Measurements from ENCODE around the gene CAP1. TPM values are rescaled to one million over a fixed set of nuclear protein-coding genes. Genes with fewer than 3 reads are reported as not detected.
"Not testable (repeated sequence)": the region's sequence is repeated elsewhere in the genome, so short reads cannot be mapped to it uniquely, and the experiment has no call there.

Gene CAP1
- total and polyA plus RNA-seq, 3 donors from 2014 or later = 159 to 231 (median 160) TPM

DNA sequence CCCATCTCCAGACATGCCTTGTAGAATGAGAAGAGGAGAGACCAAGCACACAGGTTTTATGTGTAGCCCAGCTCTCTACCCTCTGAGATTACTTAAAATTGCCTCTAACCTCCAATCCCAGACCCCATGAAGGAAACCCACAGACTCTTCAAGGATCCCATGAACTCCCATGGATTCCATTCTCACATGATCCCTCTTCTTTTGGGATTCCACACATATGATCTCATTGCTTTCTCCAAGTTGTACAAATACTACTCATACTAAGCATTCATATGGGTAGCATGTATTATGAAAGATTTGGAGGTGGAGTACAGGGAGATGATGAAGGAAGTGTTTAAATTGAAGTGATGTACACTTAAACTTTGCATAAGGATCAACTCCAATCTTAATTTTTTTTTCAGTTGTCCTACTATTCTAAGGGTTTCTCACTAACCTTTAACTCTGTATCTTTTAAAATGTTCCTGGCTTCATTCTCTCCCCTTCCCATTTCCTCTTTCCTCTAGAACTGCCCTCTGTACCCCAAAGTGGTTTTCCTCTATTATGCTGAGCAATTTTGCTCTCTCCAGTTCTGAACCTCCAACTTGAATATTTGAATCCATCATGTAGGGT lies 44.0 kb upstream of the CAP1 start:
- H3K4me1 ChIP-seq = no peaks in the 10 kb centered on the region
- H3K4me3 ChIP-seq = no peak overlapping the region
- H3K9me3 ChIP-seq = no peaks in the 10 kb centered on the region
- H3K36me3 ChIP-seq (ENCODE audit: low read depth, missing control alignments) = no peaks in the 10 kb centered on the region
- H3K27ac ChIP-seq = no peak overlapping the region
- H3K27me3 ChIP-seq = no peaks in the 10 kb centered on the region
- TF ChIP-seq, protein P1, sequence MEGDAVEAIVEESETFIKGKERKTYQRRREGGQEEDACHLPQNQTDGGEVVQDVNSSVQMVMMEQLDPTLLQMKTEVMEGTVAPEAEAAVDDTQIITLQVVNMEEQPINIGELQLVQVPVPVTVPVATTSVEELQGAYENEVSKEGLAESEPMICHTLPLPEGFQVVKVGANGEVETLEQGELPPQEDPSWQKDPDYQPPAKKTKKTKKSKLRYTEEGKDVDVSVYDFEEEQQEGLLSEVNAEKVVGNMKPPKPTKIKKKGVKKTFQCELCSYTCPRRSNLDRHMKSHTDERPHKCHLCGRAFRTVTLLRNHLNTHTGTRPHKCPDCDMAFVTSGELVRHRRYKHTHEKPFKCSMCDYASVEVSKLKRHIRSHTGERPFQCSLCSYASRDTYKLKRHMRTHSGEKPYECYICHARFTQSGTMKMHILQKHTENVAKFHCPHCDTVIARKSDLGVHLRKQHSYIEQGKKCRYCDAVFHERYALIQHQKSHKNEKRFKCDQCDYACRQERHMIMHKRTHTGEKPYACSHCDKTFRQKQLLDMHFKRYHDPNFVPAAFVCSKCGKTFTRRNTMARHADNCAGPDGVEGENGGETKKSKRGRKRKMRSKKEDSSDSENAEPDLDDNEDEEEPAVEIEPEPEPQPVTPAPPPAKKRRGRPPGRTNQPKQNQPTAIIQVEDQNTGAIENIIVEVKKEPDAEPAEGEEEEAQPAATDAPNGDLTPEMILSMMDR (IDR thresholded peaks at IDR 0.05) = no peak
- TF ChIP-seq POLR2A (IDR thresholded peaks at IDR 0.05) = no peak
- intact Hi-C loops (cut with DNase I; ENCODE audit: low total_unique reads) = no loop called here
- DNase-seq = no peak

DNA sequence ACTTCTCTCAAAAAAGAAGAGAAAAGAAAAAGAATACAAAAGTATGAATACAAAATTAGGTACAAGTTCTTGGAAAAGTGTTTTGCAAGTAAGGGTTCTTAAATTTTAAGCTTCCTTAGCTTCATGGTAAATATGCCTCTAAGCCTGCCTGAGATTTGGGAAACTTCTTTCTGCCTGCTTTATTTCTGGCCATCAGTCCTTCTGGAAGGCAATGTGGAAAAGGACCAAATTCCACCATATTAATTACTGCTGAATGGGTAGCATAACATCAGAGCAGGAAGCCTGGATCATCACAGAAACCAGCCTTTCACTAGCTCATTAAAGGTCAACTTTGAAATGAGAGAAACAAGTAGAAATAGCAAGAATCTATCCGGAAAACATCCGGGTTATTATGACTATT lies 39.1 kb upstream of the CAP1 start:
- WGBS, 2 donors = 67 to 70% methylated on average over 2 of the region's 2 CpGs
- DNase-seq = no peak
- no peak overlapping the region for H3K27ac ChIP-seq
- no peaks in the 10 kb centered on the region for H3K4me1 ChIP-seq
- intact Hi-C loops (cut with DNase I; ENCODE audit: low total_unique reads) = no loop called here
- no peak overlapping the region for H3K4me3 ChIP-seq
- no peak for TF ChIP-seq POLR2A (IDR thresholded peaks at IDR 0.05)
- TF ChIP-seq, protein P1 (IDR thresholded peaks at IDR 0.05) = no peak
- H3K9me3 ChIP-seq = no peaks in the 10 kb centered on the region
- H3K36me3 ChIP-seq (ENCODE audit: low read depth, missing control alignments) = no peaks in the 10 kb centered on the region
- no peaks in the 10 kb centered on the region for H3K27me3 ChIP-seq

DNA sequence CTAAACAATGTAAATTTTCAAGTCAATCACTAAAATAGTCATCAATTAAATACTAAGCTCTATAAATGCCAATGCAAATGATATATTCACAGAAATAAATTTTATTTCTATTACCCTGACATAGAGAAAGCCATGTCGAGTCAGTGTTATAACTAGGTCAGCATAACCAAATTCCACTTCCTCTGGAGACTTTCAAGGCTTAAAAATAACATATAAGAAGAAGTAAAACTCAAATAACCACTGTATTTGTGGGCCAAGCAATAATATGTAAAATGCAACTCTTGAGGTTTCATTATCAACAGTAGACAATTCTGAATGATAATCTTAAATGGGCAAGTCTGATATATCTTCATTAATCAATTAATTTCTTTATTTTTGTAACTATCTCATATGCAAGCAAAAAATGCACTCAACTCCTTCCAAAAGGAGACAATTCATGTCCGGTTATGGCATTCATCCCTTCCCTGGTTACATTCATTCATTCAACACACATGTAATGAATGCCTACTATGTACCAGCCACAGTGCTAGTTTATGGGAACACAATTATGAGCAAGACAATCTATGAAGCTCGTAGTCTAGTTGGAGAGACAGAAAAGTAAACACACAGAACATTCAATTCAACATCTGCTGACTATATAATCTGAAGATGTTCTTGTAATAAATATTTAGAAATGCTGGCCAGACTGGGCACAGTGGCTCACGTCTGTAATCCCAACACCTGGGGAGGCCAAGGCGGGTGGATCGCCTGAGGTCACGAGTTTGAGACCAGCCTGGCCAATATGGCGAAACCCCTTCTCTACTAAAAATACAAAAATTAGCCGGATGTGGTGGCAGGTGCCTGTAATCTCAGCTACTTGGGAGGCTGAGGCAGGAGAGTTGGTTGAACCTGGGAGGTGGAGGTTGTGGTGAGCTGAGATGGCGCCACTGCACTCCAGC lies 37.1 kb upstream of the CAP1 start:
- Histone ChIP-seq H3K27ac (no peak overlapping the region), H3K4me1 (no peaks in the 10 kb centered on the region), H3K36me3 (ENCODE audit: low read depth, missing control alignments) (no peaks in the 10 kb centered on the region), H3K27me3 (no peaks in the 10 kb centered on the region), H3K9me3 (no peaks in the 10 kb centered on the region), H3K4me3 (no peak overlapping the region)
- WGBS, 2 donors = 78 to 86% methylated on average over 10 of the region's 10 CpGs
- intact Hi-C loops (cut with DNase I; ENCODE audit: low total_unique reads) = no loop called here
- DNase-seq = no peak
- no peak for TF ChIP-seq POLR2A (IDR thresholded peaks at IDR 0.05)
- TF ChIP-seq, protein P1 (IDR thresholded peaks at IDR 0.05) = no peak

DNA sequence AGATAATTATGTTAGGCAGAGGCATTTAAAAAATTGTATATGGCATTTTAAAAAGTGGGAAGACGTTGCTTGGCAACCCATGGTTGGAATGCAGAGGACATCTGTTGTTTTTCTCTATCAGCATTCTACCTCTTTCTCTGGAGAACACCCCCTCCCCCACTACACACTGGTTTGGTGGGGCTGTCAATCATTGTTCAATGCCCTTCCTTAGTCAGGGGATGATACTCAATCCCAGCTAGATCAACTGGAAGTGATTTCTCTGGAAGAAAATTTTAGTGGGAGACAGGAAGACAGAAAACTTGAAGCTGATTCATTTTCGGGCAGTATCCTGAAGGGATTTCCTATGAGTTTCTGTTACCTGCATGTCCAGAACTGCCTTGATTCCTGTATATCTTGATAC lies 35.7 kb upstream of the CAP1 start:
- intact Hi-C loops (cut with DNase I; ENCODE audit: low total_unique reads) = no loop called here
- no peaks in the 10 kb centered on the region for H3K9me3 ChIP-seq
- H3K4me3 ChIP-seq = no peak overlapping the region
- no peaks in the 10 kb centered on the region for H3K4me1 ChIP-seq
- no peaks in the 10 kb centered on the region for H3K27me3 ChIP-seq
- TF ChIP-seq, protein P1 (IDR thresholded peaks at IDR 0.05) = no peak
- TF ChIP-seq POLR2A (IDR thresholded peaks at IDR 0.05) = no peak
- H3K27ac ChIP-seq = no peak overlapping the region
- no peak for DNase-seq
- WGBS, 2 donors = 72 to 81% methylated on average over 2 of the region's 2 CpGs
- H3K36me3 ChIP-seq (ENCODE audit: low read depth, missing control alignments) = no peaks in the 10 kb centered on the region

DNA sequence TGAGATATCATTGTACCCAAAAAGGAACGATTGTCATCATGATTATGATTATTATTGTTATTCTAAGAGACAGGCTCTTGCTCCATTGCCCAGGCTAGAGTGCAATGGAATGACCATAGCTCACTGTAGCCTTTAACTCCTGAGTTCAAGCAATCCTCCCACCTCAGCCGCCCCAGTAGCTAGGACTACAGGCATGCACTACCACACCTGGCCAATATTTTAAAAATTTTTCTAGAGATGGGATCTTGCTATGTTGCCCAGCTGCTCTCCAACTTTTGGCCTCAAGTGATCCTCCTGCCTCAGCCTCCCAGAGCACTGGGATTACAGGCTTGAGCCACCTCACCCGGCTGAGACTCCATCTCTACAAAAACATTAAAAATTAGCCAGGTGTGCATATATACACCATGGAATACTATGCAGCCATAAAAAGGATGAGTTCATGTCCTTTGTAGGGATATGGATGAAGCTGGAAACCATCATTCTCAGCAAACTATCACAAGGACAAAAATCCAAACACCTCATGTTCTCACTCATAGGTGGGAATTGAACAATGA lies 33.0 kb upstream of the CAP1 start:
- H3K27ac ChIP-seq; H3K4me3 ChIP-seq; H3K4me1 ChIP-seq; H3K27me3 ChIP-seq; H3K36me3 ChIP-seq (ENCODE audit: low read depth, missing control alignments); intact Hi-C loops (cut with DNase I; ENCODE audit: low total_unique reads); DNase-seq; H3K9me3 ChIP-seq: not testable (repeated sequence)
- WGBS, 2 donors = 92 to 98% methylated on average over 3 of the region's 3 CpGs

Data from testis (tissue), 3 donors.